ENCODE measurements around the gene RPS10. TPM values are rescaled to one million over a fixed set of nuclear protein-coding genes. Genes with fewer than 3 reads are reported as not detected.

RPS10 gene
- total and polyA plus RNA-seq, 2 donors (not counting 1 experiment from before 2014, with no cell fraction given), result 1,649 to 2,883 TPM

DNA sequence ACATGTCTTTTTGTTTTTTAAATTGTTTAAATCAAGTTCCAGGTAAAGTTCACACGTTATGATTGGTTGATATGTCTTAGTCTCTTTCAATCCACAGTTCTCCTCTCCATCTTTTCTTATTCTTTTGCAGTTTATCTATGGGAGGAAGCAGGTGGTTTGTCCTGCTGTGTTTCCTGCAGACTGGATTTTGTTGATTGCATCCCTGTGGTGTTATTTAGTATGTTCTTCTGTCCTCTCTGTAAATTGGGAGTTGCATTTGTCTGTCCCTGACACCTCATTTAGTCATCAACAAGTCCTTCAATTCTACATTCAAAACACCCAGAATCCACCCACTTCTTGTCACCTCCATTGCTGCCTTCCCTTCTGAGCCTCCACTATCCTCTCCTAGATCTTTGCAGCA lies 48.1 kb upstream of the RPS10 start:
- Histone ChIP-seq H3K4me2 (ENCODE audit: extremely low read depth, insufficient read depth, low read length) (no peak overlapping the region), H3K4me1 (ENCODE audit: control insufficient read depth, extremely low read depth, insufficient read depth, low read length) (no peaks in the 10 kb centered on the region), H4K20me1 (ENCODE audit: control insufficient read depth, extremely low read depth, insufficient read depth, low read length) (no peaks in the 10 kb centered on the region), H3K9me3 (ENCODE audit: control insufficient read depth, insufficient read depth, low read depth, low read length) (no peaks in the 10 kb centered on the region), H2AFZ (ENCODE audit: low read length) (no peak overlapping the region), H3K36me3 (ENCODE audit: control insufficient read depth, insufficient read depth, low read length) (no peaks in the 10 kb centered on the region), H3K27me3 (ENCODE audit: control insufficient read depth, insufficient read depth, low read length) (no peaks in the 10 kb centered on the region), H3K9ac (ENCODE audit: insufficient read depth, low read length) (no peak overlapping the region), H3K27ac (ENCODE audit: insufficient read depth, low read length) (no peak overlapping the region), H3K4me3 (replicated peaks in 1 of 4; ENCODE audit: control extremely low read depth in 1 of 4, insufficient read depth in 1 of 4, low read depth in 3 of 4, low read length in 4 of 4) (no peak overlapping the region), H3K79me2 (ENCODE audit: control insufficient read depth, insufficient read depth, low read length) (no peaks in the 10 kb centered on the region)
- no peak for TF ChIP-seq EZH2 (IDR thresholded peaks at IDR 0.05; ENCODE audit: low read length, missing control alignments)
- TF ChIP-seq, protein P1, sequence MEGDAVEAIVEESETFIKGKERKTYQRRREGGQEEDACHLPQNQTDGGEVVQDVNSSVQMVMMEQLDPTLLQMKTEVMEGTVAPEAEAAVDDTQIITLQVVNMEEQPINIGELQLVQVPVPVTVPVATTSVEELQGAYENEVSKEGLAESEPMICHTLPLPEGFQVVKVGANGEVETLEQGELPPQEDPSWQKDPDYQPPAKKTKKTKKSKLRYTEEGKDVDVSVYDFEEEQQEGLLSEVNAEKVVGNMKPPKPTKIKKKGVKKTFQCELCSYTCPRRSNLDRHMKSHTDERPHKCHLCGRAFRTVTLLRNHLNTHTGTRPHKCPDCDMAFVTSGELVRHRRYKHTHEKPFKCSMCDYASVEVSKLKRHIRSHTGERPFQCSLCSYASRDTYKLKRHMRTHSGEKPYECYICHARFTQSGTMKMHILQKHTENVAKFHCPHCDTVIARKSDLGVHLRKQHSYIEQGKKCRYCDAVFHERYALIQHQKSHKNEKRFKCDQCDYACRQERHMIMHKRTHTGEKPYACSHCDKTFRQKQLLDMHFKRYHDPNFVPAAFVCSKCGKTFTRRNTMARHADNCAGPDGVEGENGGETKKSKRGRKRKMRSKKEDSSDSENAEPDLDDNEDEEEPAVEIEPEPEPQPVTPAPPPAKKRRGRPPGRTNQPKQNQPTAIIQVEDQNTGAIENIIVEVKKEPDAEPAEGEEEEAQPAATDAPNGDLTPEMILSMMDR (conservative IDR thresholded peaks at IDR 0.05 in 1 of 2, IDR thresholded peaks at IDR 0.05 in 1 of 2; ENCODE audit: low read depth in 1 of 2, low read length in 2 of 2), result no peak
- DNase-seq (ENCODE audit: low read depth in 2 of 2), result no peak

DNA sequence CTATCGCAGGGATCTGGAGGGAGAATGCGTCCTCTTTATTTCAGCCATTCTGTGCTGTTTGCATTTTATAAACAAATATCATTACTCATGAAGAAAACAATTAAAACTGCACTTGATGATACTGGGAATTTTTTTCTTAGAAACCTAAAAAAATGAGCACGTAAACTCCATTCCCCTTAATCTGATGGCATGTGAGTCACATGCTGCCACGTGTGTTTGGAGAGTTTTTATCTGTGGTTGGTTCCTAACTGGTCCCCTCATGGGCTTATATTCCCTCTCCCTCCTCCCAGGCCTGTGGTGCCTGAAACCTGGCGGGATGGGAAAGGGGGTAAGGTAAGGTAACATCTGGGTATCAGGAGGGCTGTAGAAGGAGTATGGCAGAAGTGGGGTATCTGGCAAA lies 46.6 kb upstream of the RPS10 start:
- H3K36me3 ChIP-seq (ENCODE audit: control insufficient read depth, insufficient read depth, low read length), result no peaks in the 10 kb centered on the region
- no peaks in the 10 kb centered on the region for H3K27me3 ChIP-seq (ENCODE audit: control insufficient read depth, insufficient read depth, low read length)
- H3K9me3 ChIP-seq (ENCODE audit: control insufficient read depth, insufficient read depth, low read depth, low read length), result no peaks in the 10 kb centered on the region
- H2AFZ ChIP-seq (ENCODE audit: low read length), result no peak overlapping the region
- DNase-seq (ENCODE audit: low read depth in 2 of 2), result no peak
- no peaks in the 10 kb centered on the region for H3K79me2 ChIP-seq (ENCODE audit: control insufficient read depth, insufficient read depth, low read length)
- H3K9ac ChIP-seq (ENCODE audit: insufficient read depth, low read length), result no peak overlapping the region
- H4K20me1 ChIP-seq (ENCODE audit: control insufficient read depth, extremely low read depth, insufficient read depth, low read length), result no peaks in the 10 kb centered on the region
- no peak overlapping the region for H3K4me2 ChIP-seq (ENCODE audit: extremely low read depth, insufficient read depth, low read length)
- no peak overlapping the region for H3K4me3 ChIP-seq (replicated peaks in 1 of 4; ENCODE audit: control extremely low read depth in 1 of 4, insufficient read depth in 1 of 4, low read depth in 3 of 4, low read length in 4 of 4)
- no peak overlapping the region for H3K27ac ChIP-seq (ENCODE audit: insufficient read depth, low read length)
- no peak for TF ChIP-seq EZH2 (IDR thresholded peaks at IDR 0.05; ENCODE audit: low read length, missing control alignments)
- TF ChIP-seq, protein P1 (conservative IDR thresholded peaks at IDR 0.05 in 1 of 2, IDR thresholded peaks at IDR 0.05 in 1 of 2; ENCODE audit: low read depth in 1 of 2, low read length in 2 of 2), result no peak
- no peaks in the 10 kb centered on the region for H3K4me1 ChIP-seq (ENCODE audit: control insufficient read depth, extremely low read depth, insufficient read depth, low read length)

GRCh38 chr6:34469499-34469898 lies 43.6 kb upstream of the RPS10 start:
- Histone ChIP-seq H3K27me3 (ENCODE audit: control insufficient read depth, insufficient read depth, low read length) (peaks cover 19% of the 10 kb centered on the region), H2AFZ (ENCODE audit: low read length) (no peak overlapping the region), H3K9ac (ENCODE audit: insufficient read depth, low read length) (no peak overlapping the region), H3K36me3 (ENCODE audit: control insufficient read depth, insufficient read depth, low read length) (no peaks in the 10 kb centered on the region), H3K4me2 (ENCODE audit: extremely low read depth, insufficient read depth, low read length) (no peak overlapping the region), H3K79me2 (ENCODE audit: control insufficient read depth, insufficient read depth, low read length) (no peaks in the 10 kb centered on the region), H3K9me3 (ENCODE audit: control insufficient read depth, insufficient read depth, low read depth, low read length) (no peaks in the 10 kb centered on the region), H3K4me1 (ENCODE audit: control insufficient read depth, extremely low read depth, insufficient read depth, low read length) (no peaks in the 10 kb centered on the region), H4K20me1 (ENCODE audit: control insufficient read depth, extremely low read depth, insufficient read depth, low read length) (no peaks in the 10 kb centered on the region), H3K4me3 (replicated peaks in 1 of 4; ENCODE audit: control extremely low read depth in 1 of 4, insufficient read depth in 1 of 4, low read depth in 3 of 4, low read length in 4 of 4) (no peak overlapping the region), H3K27ac (ENCODE audit: insufficient read depth, low read length) (no peak overlapping the region)
- TF ChIP-seq, protein P1 (conservative IDR thresholded peaks at IDR 0.05 in 1 of 2, IDR thresholded peaks at IDR 0.05 in 1 of 2; ENCODE audit: low read depth in 1 of 2, low read length in 2 of 2), result no peak
- no peak for TF ChIP-seq EZH2 (IDR thresholded peaks at IDR 0.05; ENCODE audit: low read length, missing control alignments)
- DNase-seq (ENCODE audit: low read depth in 2 of 2), result no peak

Data from fibroblast of lung (primary cell).